ENCODE data around the gene UST.
"Not testable (repeated sequence)": the region's sequence is repeated elsewhere in the genome, so short reads cannot be mapped to it uniquely, and the experiment has no call there.

UST gene

DNA sequence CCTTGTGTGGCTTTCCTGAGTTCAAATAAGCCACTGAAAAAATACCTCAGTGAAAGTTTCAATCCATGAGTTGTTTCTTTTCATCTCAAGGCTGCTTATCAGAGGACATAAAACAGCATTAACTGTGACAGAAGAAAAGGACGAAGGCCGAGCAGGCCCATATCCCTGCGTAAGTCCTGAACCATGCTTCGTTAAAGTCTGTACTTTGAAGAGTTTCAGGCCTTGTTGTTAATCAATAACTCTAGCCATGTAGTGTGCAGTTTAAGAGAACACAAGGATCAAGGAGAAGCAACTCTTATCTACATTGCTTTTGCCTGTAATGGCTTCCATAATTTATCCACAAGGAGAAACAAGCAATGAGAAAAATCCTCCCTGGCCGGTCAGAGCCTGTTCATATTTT, 165.4 kb downstream of the UST start:
- no peak for DNase-seq

DNA sequence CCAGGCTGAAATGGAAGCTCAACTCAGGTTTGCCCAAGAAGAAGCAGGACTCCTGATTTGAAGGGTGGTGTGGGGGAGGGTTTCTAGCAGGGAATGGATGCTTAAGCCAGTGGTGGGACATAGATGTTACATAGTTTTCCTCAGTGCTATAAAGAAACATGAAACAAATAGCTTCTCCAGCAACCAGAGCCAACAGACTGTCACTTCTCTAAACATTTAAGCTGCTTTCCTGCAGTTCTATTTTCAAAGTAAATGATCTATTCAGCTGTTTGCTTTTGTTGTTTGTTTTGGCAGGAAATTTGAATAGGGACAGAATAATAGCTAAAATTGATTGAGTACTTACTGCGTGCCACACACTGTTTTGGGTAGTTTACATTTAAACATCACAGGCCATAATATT, 169.0 kb downstream of the UST start:
- DNase-seq: no peak

DNA sequence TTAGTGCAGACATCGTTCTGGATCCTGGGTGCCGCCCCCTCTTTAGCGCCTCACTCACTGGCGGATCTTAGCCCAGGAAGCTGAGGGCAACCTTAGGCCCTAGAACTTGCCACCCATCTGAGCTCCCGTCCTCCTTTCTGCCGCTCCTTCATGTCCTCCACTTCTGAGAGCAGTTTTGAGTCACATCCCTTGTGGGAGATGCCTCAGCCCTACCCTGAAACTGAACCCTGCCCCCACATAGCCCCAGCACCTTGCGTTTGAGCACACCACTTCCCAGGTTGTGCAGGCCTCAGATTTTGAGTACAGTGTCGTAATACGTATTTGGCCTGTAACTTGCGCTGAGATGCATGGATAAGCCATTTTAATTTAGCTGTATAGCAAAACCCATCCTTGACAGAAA, 169.7 kb downstream of the UST start:
- not testable (repeated sequence) for DNase-seq

DNA sequence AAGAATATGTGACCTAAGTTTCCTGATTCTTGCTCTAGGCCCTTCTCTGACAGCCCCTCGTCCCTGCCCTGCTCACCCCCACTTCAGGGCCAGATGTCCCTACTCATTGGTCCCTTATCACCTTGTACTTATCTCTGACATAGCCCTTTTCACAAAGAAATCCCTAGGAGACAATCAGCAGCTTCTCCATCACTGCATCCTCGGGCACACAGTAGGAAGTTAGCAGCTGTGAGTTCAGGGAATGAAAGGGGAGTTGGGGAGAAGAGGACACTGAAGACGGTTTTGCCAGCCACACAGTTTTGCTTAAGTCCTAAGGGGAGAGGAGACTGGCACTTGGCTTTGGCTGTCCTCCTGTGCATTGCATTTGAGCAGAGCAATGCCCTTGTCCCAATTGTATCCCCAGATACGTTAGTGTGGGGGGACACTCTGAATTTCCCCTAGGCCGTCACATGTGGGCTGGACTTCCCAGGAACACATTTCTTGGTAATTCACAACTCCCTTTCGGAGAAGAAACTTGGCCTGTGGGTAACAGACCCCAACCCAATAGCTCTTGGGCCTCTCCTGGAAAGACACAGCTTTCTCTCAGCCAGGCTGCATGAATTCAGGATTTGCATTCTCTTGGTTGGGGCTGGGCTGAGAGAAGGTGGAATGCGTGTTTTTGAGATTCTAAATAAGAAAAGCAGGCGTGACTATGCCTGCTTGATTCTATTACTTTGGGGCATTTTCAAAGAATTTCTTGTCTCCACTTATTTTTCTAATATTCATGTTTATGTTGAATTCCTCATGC, 177.6 kb downstream of the UST start:
- DNase-seq: no peak

DNA sequence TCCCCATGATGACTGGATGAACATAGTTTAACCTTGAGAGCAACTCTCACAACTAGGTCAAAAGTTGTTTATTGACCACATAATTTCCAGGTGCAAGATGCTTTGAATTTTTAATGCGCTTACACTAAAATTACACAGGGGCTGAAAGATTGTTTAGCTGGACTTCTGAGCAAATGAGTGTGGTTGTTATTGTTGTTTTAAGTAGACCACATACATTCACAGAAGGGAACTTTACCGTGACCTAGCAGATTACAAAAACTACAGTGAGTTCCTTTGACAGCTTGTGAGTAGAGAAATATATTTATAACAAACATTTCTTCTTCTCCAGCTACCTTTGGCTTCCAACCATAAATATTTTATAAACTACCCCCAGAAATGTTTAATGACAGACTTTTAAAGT, 178.9 kb downstream of the UST start:
- no peak for DNase-seq

DNA sequence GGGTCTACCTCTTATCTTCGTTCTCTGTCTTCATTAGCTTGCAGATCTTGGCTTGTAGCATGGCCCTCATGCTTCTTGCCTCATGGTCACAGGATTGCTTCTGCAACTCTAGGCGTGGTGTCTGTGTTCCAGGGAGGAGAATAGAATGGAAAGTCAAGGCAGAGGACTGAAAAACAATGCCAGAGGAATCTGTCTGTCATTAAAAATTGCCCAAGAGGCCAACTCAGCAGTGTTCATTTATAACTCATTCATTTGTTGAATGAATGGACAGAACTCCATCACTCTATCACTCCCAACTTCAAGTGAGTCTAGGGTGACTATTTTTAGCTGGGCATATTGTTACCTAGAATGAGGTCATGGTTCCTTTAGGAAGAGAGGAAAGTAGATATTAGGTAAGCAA, 179.6 kb downstream of the UST start:
- no peak for DNase-seq

DNA sequence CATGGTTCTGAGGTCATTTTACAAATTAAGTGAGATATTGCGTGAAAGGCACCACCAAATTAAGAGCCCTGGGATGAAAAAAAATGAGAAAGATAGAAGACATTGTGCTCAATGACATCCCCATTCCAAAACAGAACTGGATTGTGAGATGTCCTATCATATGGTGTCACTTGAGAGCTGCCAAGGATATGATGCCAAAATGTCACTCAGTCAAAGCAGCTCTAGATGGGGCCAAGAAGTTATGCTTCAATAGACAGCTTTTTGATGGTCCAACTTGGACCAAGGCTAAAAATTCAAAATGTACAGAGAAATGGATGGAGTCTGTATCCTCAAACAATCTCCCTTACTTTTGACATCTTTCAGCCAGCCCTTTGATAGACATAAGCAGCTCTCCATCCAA, 180.8 kb downstream of the UST start:
- no peak for DNase-seq

DNA sequence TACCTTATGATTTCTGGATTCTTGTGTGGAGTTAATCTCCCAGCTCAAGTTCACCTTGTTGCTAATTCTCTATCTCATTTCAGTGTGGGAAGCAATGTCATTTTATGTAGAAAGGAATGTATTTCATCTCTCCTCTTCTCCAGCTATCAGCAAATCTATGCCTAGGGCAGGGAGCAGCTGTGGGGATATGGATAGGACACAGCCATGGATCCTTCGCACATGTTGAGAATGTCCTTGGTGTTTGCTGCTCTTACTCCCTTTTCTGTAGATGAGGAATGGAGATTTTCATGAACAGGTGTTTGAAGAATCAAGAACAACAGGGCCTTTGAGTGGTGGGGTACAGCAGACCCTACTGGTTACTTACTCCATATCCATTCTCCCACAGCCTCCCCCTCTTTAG, 182.0 kb downstream of the UST start:
- DNase-seq: no peak

DNA sequence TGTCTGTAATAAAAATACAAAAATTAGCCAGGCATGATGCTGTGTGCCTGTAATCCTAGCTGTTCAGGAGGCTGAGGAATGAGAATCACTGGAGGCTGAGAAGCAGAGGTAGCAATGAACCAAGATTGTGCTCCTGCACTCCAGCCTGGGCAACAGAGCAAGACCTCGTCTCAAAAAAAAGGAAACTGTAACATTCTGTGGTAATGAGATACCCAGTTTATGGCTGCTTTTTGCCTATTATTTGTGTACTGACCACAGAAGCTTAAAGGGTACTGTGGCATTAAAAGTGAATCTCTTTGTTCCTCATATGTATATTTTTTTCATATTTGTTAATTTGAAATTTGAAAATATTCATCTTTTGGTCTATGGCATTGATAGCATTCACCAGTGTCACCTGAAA, 185.4 kb downstream of the UST start:
- DNase-seq: no peak

DNA sequence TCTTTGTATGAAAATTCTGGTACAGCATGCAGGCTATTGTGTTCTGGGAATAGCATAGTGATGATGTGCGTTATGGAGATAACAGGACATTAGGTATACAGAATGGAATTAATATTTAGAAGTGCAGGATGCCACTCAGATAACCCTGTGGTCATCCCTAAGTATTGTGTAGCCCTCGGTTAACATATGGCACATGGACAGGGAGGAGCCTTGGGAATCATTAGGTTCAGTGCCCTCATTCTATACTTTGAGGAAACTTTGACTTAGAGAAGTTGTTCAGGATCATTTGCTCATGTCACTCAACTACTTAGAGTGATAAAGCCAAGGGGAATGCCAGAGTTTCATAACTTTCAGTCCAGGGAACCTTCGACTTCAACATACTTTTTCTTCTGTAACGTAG, 185.9 kb downstream of the UST start:
- no peak for DNase-seq

DNA sequence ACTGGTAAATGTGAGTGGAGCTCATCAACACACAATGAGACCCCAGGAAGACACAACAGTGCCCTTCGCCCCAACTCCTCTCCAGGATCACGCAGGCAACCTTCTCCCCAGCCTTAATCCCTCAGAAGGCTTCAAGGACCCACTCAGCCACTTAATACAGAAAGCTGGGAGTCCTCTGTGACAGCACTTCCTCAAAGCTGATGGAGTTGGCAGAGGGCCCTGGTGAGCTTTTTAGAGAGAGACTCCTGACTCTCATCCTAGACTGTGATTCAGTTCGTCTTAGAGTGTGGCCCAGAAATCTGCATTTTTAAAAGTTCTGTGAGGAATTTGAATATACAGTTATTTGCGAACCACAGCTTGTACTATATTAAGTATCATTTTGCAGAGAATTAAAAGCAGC, 187.7 kb downstream of the UST start:
- DNase-seq: peak; percentile 10

DNA sequence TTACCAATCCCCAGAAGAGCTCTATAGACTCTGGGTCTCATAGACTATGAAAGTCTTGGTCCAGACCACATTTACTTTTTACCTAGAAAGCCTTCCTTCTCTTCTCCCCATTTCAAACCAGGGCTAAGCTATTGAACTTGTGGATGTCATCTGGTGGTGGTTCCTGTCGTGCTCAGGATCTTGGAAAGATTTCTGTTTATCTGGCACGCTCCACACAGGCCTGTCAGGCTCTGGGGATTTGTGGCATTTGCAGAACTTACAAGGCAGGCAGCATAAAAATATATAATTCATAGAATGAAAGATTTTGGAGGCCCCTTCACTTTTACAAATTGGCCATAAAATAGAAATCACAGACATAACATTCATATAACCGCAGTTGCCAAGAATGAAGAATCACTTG, 188.1 kb downstream of the UST start:
- no peak for DNase-seq

DNA sequence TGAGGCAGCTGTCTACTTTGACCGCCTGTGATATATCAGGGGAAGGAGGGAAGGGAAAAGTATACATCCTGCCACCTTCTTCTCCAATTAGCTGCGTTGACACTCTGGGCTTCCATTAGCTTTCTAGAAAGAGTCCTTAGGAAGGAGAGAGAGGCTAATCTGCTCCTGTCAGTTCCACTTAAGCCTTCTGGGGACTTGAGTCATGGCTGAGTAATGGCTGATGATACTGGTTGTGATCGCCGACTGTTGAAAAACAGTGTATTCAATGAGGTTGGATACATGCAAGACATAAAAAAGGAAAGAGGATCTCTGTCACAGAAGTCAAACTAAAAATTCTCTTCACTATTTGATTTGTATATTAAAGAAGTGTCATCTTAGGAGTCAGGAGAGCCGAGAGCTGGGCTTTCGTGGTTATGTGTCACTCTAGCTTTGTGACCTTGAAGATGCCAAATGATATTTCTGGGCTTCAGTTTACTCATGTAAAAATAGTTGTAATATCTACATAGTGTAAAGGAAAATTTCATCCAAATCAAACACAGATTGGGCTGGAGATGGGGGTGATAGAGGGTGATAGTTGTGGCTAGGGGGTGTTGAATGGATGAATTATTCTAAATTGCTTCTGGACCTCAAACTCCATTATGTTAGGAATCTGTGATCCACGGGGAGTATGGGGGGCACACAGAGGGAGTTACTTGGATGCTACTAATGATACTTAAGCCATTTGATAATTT, 189.0 kb downstream of the UST start:
- no peak for DNase-seq

DNA sequence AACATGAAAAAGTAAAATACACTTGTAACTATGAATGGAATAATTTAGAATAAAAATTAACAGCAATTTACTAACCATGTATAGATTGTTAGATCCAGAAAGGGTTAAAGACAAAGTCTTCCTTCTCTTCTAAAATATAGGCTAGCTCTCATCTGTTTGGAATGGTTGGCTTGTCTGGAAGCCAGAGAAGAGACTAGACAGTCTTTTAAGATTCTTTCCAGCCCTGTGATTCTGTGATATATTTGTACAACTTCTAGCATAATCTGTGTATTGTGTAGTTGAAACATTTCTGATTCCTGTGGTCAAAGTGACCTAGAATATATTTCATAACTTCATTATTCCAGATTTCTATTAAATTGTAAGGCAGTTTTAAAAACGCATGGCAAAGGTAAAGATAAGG, 196.6 kb downstream of the UST start:
- no peak for DNase-seq

DNA sequence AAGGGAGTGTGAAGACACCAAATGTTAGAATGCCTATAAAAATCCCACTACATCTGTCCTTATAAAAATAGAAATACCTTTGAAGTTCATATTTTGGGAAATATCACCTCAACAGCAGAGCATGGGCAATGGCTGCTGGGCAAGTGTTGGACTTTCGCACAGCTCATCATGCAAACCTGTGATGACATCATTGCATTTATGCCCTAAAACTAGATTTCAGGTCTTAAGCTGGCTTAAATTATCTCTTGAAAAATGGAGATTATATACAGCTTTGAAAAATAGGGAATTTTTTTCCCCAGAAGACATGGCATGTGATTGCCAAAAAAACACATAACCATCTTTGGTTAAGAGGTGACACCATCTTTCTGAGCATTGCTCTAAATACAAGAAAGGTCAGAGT, 197.8 kb downstream of the UST start:
- no peak for DNase-seq

DNA sequence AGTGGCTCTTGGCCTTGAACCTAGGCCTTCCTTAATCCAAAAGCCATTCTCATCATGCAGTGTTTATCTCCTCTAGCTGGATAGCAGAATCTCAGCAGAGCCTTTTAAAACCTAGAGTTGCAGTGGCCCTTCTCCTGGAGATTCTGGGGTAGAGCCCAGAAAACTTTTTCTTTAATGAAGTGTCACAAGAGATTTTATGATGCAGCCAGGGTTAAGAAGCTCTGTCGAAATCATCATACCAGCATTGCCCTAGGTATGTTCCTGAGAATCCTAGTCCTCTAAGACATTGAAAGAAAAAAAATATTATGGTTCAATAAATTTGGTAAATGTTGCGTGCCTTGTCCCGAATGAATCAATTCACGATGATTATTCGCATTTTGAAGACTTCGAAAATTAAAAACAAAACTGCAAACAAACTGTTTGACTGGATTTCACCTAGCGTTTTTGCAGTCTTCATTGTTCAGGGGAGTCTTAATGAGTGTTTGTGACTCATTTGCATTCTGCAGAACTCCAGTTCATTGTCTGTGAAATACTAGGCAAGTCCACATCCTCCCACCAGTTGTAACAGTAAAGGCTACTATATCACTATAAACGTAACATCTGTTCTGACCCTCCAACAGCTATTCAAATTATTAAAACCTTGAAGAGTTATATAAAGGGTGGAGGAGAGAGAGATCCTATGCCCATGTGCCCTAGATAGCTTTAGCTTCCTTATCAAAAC, 198.6 kb downstream of the UST start:
- DNase-seq: no peak

DNA sequence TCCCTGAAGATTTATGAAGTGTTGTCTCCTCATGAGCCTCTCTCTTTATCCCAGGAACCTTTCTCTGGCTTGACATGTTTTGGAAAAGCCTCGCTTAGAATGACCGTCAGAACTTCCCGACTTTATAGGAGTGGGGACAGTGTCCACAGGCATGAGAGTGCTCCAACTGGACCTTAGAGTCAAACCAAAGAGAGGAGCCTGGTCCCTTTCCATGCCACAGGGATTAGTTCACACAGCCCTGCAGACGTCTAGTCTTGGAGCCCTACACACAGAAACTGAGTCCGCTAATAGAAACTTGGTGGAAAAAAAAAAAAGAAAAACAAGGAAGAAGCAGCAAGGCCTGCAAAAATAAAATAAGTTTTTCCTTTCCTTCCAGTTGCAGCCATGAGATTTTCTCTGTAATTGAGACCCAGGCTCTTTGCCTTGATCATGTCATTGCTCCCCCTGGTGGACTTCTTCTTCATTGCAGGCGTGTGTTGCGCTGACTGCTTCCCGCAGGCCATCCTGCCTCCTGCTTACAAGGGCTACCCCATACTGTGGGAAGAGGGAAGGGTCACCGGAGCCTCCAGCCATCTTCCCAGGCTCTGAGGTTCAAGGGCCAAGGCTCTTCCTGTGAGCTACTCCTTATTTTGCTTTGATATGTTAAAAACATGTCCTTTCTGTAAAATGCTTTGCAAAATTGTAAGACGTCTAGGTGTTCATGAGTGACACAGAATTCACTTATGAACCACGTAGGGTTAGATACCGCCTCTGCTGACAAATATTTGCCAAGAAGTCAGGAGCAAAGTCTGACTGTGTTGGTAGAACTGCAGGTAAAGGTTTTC, 201.0 kb downstream of the UST start:
- DNase-seq: peak; percentile 82

DNA sequence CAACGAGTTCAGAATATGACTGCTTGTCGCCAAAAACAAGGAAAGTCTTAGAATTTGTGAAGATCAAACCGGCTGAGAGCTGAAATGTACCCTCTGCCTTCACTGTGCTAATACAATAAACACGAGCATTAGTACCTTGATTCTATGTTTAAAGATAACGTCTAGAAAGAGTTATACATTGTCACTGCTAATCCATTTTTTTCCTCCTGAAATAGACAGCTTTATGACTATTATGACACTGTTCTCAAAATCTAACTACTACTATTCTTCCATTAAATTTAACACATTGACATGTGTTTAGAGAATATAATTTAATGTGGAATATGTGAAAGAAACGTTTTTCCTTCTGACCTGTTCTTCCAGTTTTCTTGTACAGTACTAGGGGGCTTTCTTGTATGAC, 204.8 kb downstream of the UST start:
- no peak for DNase-seq

DNA sequence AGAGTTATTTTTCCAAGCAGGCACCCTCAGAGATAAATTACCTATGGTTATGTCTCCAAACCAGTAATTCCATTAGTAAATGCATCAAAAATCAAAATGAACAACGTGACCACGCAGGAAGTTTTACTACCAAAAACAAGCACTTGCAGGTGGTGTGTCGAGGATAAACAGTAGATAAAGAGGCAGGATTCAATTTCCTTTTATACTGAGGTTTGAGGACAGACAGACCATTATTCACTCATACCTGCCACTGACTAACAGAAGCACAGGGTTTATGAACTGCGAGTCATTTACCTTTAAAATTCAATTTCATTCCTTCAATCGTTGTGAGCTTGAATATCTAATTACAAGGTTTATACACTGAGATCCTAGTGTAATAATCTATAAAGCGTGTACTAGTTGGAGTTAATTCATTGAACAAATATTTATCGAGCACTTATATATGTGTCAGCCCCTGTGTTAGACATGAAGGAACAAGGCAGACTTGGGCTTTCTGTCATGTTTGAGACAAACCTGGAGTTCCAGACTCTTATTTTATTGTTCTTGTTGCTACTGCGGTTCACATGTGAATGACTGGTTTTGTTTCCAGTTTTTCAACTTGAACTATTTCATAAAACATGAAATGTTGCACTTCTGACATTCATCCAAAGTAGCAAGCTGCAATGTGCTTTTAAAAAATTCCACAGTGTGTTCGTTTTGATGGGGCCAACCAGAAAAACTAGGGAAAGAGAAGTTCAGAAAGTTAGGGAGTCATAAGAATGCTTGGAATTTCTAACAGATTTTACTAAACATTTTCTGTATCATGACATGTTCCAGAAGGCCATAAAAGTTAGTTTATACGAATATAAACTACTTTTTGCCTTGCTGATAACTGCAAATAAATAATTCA, 205.6 kb downstream of the UST start:
- DNase-seq: no peak

DNA sequence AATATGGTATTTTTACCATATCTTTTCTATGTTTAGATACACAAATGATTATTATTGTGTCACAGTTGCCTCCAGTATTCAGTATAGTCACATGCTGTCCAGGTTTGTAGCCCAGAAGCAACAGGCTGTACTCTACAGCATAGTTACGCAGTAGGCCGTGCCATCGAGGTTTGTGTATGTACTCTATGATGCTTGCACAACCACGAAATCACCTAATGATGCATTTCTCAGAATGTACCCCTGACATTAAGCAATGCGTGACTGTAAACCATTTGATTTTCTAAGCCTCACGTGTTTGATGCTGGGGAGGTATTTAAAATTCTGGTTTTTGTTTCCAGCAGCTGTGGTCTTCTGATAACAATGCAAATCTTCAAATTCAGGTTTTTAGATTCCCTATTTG, 207.6 kb downstream of the UST start:
- no peak for DNase-seq

DNA sequence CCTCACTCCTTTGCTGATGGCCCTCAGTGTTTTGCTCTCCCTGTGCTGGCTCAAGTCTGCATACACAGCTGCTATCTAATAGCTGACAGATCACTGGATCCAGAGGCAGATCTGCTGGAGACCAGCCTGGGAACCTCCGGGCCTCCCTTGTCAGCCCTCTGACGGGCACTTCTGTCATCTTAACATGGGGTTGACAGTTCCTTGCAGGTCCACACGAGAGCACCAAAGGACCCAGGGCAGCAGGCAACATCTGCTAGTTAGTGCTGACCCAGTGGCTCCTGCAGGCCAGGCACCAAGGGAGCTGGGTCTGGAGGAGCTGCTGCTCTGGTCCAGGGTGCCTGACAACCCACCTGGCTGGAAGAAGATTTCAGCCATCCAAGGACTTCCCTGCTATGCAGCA, 208.1 kb downstream of the UST start:
- DNase-seq: no peak

DNA sequence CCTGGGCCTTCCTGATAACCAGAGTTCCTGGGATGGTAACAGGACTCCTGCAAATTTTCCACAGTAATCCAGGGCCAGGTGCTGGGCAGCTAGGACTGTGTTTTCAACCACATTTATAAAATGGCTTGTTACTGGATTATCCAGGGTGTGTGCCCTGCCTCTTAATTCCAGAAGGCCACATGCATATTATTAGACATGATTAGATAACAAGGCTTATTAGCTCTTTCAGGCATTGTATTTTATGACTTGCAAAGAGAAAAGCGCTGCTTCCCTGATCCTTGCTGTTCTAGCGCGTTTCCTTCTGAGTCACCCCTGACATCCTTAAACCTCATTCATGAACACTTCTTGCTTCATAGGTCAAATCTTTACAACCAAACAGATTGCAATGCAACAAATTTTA, 208.6 kb downstream of the UST start:
- DNase-seq: no peak
